ENCODE data around the gene LAGE3. TPM values are rescaled to one million over a fixed set of nuclear protein-coding genes. Genes with fewer than 3 reads are reported as not detected.

The LAGE3 gene
- total and polyA plus RNA-seq, 10 of the 15 experiments (the other 5 are each of a cell fraction or from before 2014, with no cell fraction given), result 5.3 to 63.7 (median 19.7) TPM

DNA sequence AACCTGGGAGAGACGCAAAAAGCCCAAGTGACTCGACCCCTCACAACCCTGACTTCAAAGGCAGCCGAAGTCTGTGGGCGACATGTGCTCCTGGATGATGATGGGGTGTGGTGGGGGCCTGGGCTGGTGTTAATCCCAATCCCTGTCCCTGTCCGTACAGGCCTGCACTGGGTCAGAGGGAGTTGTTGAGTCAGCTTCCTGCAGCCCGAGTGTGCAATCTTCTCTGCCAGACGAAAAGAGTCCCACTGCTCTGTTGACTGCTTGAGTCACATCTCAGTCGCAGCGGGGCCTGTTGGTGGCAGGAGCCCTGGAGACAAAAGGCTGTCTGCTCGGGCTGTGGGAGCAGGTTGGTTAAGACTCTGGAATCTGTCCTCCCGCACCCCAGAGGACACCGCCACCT lies 26.7 kb upstream of the LAGE3 start (continued):
- TF ChIP-seq, protein P1, sequence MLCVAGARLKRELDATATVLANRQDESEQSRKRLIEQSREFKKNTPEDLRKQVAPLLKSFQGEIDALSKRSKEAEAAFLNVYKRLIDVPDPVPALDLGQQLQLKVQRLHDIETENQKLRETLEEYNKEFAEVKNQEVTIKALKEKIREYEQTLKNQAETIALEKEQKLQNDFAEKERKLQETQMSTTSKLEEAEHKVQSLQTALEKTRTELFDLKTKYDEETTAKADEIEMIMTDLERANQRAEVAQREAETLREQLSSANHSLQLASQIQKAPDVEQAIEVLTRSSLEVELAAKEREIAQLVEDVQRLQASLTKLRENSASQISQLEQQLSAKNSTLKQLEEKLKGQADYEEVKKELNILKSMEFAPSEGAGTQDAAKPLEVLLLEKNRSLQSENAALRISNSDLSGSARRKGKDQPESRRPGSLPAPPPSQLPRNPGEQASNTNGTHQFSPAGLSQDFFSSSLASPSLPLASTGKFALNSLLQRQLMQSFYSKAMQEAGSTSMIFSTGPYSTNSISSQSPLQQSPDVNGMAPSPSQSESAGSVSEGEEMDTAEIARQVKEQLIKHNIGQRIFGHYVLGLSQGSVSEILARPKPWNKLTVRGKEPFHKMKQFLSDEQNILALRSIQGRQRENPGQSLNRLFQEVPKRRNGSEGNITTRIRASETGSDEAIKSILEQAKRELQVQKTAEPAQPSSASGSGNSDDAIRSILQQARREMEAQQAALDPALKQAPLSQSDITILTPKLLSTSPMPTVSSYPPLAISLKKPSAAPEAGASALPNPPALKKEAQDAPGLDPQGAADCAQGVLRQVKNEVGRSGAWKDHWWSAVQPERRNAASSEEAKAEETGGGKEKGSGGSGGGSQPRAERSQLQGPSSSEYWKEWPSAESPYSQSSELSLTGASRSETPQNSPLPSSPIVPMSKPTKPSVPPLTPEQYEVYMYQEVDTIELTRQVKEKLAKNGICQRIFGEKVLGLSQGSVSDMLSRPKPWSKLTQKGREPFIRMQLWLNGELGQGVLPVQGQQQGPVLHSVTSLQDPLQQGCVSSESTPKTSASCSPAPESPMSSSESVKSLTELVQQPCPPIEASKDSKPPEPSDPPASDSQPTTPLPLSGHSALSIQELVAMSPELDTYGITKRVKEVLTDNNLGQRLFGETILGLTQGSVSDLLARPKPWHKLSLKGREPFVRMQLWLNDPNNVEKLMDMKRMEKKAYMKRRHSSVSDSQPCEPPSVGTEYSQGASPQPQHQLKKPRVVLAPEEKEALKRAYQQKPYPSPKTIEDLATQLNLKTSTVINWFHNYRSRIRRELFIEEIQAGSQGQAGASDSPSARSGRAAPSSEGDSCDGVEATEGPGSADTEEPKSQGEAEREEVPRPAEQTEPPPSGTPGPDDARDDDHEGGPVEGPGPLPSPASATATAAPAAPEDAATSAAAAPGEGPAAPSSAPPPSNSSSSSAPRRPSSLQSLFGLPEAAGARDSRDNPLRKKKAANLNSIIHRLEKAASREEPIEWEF (IDR thresholded peaks at IDR 0.05; ENCODE audit: insufficient replicate concordance, low read depth, low read length), result no peak
- TF ChIP-seq, protein P2, sequence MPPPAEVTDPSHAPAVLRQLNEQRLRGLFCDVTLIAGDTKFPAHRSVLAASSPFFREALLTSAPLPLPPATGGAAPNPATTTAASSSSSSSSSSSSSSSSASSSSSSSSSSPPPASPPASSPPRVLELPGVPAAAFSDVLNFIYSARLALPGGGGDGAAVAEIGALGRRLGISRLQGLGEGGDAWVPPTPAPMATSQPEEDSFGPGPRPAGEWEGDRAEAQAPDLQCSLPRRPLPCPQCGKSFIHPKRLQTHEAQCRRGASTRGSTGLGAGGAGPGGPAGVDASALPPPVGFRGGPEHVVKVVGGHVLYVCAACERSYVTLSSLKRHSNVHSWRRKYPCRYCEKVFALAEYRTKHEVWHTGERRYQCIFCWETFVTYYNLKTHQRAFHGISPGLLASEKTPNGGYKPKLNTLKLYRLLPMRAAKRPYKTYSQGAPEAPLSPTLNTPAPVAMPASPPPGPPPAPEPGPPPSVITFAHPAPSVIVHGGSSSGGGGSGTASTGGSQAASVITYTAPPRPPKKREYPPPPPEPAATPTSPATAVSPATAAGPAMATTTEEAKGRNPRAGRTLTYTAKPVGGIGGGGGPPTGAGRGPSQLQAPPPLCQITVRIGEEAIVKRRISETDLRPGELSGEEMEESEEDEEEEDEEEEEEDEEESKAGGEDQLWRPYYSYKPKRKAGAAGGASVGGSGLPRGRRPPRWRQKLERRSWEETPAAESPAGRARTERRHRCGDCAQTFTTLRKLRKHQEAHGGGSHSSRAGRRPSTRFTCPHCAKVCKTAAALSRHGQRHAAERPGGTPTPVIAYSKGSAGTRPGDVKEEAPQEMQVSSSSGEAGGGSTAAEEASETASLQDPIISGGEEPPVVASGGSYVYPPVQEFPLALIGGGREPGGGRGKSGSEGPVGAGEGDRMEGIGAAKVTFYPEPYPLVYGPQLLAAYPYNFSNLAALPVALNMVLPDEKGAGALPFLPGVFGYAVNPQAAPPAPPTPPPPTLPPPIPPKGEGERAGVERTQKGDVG (CRISPR knock-in tag; IDR thresholded peaks at IDR 0.05), result no peak

DNA sequence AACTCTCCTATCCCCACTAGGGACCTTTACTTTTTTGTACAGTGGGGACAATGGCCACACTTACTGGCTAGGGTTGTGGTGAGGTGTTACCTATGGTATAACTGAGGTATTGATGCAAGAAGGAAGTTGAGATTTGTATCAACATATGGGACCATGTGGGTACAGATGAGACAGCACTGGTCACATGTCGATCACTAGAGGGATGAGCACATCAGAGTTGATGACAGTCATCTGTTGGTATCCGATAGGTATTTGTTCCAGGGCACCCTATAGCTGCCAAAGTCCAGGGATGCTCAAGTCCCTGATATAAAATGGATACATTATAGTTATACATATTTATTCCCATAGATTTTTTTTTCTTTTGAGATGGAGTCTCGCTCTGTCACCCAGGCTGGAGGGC lies 23.9 kb upstream of the LAGE3 start:
- FAIRE-seq (no peak), DNase-seq (ENCODE audit: low read depth, low spot score) (no peak), ATAC-seq (no peak)
- in situ Hi-C loops (cut with MboI) (no loop called here), intact Hi-C loops (cut with micrococcal nuclease; ENCODE audit: unreplicated experiment) (no loop called here)
- Histone ChIP-seq H3K9ac (ENCODE audit: control insufficient read depth, insufficient read depth, low read length) (no peak overlapping the region), H3K27me3 (replicated peaks in 1 of 2; ENCODE audit: control insufficient read depth in 2 of 2, insufficient read depth in 2 of 2, low read length in 1 of 2) (no peaks in the 10 kb centered on the region), H4K20me1 (ENCODE audit: control insufficient read depth, insufficient read depth) (no peaks in the 10 kb centered on the region), H3K4me1 (ENCODE audit: control insufficient read depth, insufficient read depth, low read length) (no peaks in the 10 kb centered on the region; the same call in 1 of the 2 replicates), H3K27ac (ENCODE audit: control insufficient read depth, insufficient read depth) (no peak overlapping the region), H3K9me3 (replicated peaks; ENCODE audit: control insufficient read depth, insufficient read depth, low read length) (no peaks in the 10 kb centered on the region; the same call in 2 of the 3 replicates), H3K4me3 (no peak overlapping the region), H3K4me2 (ENCODE audit: control insufficient read depth, insufficient read depth) (no peak overlapping the region), H3K79me2 (ENCODE audit: control insufficient read depth, insufficient read depth, low read length) (no peaks in the 10 kb centered on the region), H2AFZ (ENCODE audit: control insufficient read depth, low read depth, low read length) (no peak overlapping the region), H3K36me3 (ENCODE audit: control insufficient read depth in 2 of 2, insufficient read depth in 2 of 2, low read length in 1 of 2) (no peaks in the 10 kb centered on the region)
- RAD21 ChIA-PET (ENCODE audit: unreplicated experiment), result no interaction called here
- WGBS (ENCODE audit: insufficient coverage, insufficient replicate concordance, low lambda C conversion rate, missing lambda C conversion rate), result 60% methylated on average over 3 of the region's 3 CpGs
- POLR2A ChIA-PET, result interaction anchor here (0.7 to 1.5 kb wide), 2 partner anchors 13 to 980 kb away, joined by 4 read pairs; partner anchors contain the start of gene SLC10A3
- CTCF ChIA-PET, result interaction anchor here (1.1 kb wide), 1 partner anchor 11 kb away, joined by 3 read pairs; no protein-coding TSS in a partner anchor
- no peak for TF ChIP-seq SIX5 (IDR thresholded peaks at IDR 0.05; ENCODE audit: low read depth, low read length, severe bottlenecking)
- no peak for TF ChIP-seq SMC3 (IDR thresholded peaks at IDR 0.05; ENCODE audit: borderline replicate concordance, low read length)
- TF ChIP-seq BMI1 (IDR thresholded peaks at IDR 0.05; ENCODE audit: borderline replicate concordance), result no peak
- TF ChIP-seq SUPT20H (IDR thresholded peaks at IDR 0.05; ENCODE audit: borderline replicate concordance, control insufficient read depth, low read depth, low read length), result no peak
- TF ChIP-seq TAF1 (IDR thresholded peaks at IDR 0.05; ENCODE audit: borderline replicate concordance, low read depth, low read length), result no peak
- TF ChIP-seq, protein P3, sequence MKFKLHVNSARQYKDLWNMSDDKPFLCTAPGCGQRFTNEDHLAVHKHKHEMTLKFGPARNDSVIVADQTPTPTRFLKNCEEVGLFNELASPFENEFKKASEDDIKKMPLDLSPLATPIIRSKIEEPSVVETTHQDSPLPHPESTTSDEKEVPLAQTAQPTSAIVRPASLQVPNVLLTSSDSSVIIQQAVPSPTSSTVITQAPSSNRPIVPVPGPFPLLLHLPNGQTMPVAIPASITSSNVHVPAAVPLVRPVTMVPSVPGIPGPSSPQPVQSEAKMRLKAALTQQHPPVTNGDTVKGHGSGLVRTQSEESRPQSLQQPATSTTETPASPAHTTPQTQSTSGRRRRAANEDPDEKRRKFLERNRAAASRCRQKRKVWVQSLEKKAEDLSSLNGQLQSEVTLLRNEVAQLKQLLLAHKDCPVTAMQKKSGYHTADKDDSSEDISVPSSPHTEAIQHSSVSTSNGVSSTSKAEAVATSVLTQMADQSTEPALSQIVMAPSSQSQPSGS (IDR thresholded peaks at IDR 0.05; ENCODE audit: low read length), result no peak
- no peak for TF ChIP-seq SMAD5 (IDR thresholded peaks at IDR 0.05; ENCODE audit: low read depth)
- TF ChIP-seq ETV6 (conservative IDR thresholded peaks at IDR 0.05 in 1 of 2, IDR thresholded peaks at IDR 0.05 in 1 of 2; ENCODE audit: borderline replicate concordance in 1 of 2, low read depth in 1 of 2), result no peak
- no peak for TF ChIP-seq GABPA (IDR thresholded peaks at IDR 0.05; ENCODE audit: low read depth)
- BruUV-seq (replicated peaks), result no TSS peak
- SMC1A ChIA-PET (ENCODE audit: uncharacterized antibody, unreplicated experiment), result no interaction called here

All from GM12878 (cell line).